AG08396 (cell line): Measurements from ENCODE around the gene GID8.

Experiments used
- DNase-seq: peaks from one replicate; pipeline ENCODE4 v3.0.0; 2012; ENCODE audit warnings: low spot score, mixed read lengths

The GID8 gene

DNA sequence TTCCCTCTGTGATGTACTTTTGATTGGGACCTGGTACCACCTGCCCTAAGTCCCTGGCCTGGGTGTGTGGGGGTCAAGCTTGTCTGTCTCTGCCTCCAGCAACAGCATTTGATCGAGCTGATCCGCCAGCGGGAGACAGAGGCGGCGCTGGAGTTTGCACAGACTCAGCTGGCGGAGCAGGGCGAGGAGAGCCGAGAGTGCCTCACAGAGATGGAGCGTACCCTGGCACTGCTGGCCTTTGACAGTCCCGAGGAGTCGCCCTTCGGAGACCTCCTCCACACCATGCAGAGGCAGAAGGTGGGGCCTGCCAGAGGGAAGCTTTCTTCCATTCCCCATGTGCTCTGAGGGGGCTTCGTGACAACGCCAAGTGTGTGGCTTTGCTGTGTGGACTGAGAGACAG lies 5.4 kb downstream of the GID8 start:
- no peak for DNase-seq

GRCh38 chr20:62944184-62944583 lies 6.2 kb downstream of the GID8 start:
- no peak for DNase-seq

DNA sequence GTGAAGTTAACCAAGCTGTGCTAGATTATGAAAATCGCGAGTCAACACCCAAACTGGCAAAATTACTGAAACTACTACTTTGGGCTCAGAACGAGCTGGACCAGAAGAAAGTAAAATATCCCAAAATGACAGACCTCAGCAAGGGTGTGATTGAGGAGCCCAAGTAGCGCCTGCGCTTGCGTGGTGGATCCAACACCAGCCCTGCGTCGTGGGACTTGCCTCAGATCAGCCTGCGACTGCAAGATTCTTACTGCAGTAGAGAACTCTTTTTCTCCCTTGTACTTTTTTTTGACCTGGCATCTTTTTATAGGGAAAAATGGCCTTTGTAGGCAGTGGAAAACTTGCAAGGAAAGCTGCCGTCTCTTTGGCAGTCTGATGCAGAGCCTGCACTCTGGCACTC lies 6.8 kb downstream of the GID8 start:
- DNase-seq: no peak

DNA sequence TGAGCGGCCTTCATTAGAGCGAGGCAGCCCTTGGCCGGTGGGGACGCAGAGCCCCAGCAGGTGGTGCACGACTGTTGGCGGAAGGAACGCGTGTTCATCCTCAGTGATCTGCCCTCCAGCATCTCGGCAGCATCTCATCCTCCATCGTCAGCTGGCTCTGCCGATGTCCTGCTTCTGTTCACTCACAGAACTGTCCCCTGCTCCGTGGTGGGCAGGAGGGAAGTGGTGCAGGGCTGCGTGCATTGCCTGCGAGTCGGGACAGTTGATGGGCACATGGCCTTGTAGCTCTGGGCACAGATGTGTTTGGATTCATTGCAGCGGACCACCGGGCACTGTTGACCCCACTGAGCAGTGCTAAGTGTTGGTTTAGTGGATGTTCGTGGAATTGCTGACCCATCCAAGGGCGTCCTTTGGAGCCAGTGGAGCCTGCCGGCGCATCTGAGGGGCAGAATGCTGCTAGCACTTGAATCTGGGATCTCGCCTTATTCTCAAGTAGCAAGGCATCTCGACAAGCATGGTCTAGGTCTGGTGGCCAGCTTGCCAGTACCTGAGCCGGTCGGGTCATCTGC lies 7.9 kb downstream of the GID8 start:
- DNase-seq: no peak

DNA sequence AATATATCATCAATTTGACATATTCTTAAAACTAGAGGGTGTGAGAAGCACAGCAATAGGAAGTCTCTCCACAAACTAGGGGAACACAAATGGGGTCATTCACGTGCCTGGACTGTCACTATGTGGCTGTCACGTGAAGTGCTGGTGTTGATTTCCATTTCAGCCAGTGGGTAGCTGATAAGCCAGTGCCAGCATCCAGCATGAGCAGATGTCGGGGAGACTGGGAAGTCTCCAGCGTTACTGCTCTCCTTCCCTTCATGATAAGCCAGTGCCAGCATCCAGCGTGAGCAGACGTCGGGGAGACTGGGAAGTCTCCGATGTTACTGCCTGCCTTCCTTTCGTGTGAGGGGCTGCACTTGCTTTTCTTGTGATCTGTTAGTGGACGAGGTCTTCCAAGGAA lies 9.0 kb downstream of the GID8 start:
- DNase-seq: no peak

DNA sequence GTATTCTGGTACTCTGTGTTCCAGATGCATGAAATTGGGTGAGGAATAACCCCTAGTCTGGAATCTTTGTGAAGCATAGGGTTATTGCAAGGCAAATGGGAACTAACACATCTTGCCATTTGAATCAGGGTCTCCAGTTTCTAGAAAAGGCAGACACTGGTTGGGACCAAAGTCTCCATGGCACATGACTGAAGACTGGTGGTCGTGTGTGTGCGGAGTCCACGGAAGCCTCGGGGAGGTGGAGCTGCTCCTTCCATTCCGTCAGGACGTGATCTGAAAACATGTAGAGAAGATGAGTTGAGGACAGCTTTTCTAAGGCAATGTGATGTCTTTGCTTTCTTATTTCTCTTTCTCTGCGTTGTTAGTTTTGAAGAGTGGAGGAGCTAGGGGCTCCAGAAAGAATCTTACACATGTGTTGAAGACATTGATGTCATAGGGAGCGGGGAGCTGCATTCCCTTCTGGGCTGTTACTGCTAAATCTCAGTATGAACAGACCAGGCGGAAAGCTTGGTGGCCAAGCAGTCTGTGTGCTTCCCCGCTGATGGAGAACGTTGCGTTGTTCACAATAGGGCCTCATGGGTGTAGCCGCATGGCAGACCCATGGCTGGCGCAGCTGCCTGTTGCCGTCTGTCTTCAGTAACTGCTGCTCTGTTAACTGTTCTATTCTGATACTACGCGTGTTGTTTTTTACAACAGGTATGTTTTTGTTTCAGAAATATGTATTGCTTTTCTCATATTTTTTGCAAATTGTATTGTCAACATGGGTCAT lies 9.8 kb downstream of the GID8 start:
- DNase-seq: no peak

- DNase-seq: no peak
Observed at GRCh38 chr20:62949153-62949821, 11.3 kb downstream of the GID8 start.

GRCh38 chr20:62949962-62950361 lies 12.0 kb downstream of the GID8 start:
- no peak for DNase-seq

GRCh38 chr20:62950741-62951140 lies 12.8 kb downstream of the GID8 start:
- DNase-seq: no peak

DNA sequence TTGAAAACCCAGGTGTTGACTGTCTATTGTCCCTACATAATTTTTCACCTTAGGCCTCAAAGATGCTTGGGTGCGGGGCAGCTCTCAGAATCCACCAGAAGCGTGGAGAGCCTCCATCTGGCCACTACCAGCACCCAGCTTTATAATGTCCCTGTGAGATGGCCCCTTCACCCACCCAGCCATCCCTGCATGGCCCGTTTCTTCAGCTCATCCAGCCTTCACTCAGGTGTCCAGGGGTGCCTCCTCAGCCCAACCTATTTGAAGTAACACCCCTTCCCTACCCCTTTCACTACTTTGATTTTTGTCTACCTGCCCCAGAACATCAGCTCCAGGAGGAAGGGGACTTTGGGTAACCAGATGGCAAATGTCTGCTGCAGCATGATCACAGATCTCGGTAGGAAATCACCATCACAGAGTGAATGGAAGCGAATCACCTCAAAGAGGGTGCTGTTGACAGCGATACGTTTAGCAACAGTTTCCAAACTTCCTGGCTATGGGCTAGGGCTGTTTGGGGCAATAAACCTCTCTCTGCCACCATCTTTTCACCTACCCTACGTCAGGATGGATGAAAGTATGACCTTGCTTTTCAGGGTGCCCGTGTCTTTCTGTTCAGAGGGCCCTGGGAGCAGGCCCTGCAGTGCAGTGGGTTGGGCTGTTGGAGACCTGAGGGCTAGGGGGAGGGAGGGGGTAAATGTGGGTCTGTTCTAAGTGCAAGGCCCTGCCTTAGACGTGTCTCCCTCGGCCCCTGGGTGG lies 13.4 kb downstream of the GID8 start:
- no peak for DNase-seq

- no peak for DNase-seq
Observed at GRCh38 chr20:62951896-62952372, 14.0 kb downstream of the GID8 start.

DNA sequence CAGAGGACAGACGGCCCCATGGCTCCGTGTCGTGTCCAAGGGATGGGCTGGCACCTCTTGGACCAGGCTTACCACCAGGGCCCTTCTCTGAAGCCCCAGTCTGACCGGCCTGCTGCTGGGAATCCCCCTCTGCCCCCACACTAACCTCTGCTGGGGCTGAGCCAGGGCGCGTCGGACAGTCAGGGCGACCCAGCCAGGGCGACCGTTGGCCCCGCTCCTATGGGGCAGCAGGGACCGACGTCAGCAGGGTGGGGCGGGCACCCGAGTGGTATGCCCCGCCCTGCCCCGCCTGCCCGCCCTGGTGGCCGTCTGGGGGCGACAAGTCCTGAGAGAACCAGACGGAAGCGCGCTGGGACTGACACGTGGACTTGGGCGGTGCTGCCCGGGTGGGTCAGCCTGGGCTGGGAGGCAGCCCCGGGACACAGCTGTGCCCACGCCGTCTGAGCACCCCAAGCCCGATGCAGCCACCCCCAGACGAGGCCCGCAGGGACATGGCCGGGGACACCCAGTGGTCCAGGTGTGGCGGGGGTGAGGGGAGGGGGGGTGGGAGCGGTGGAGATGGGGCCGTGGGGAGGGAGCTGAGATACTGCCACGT lies 14.5 kb downstream of the GID8 start, which contains the start of gene SLC17A9:
Gene SLC17A9, plus strand, starts transcription at position 337 of the 595 bp plus-strand sequence. Its CDS starts 122 bp downstream, at position 459.
- DNase-seq: peak; percentile 80

DNA sequence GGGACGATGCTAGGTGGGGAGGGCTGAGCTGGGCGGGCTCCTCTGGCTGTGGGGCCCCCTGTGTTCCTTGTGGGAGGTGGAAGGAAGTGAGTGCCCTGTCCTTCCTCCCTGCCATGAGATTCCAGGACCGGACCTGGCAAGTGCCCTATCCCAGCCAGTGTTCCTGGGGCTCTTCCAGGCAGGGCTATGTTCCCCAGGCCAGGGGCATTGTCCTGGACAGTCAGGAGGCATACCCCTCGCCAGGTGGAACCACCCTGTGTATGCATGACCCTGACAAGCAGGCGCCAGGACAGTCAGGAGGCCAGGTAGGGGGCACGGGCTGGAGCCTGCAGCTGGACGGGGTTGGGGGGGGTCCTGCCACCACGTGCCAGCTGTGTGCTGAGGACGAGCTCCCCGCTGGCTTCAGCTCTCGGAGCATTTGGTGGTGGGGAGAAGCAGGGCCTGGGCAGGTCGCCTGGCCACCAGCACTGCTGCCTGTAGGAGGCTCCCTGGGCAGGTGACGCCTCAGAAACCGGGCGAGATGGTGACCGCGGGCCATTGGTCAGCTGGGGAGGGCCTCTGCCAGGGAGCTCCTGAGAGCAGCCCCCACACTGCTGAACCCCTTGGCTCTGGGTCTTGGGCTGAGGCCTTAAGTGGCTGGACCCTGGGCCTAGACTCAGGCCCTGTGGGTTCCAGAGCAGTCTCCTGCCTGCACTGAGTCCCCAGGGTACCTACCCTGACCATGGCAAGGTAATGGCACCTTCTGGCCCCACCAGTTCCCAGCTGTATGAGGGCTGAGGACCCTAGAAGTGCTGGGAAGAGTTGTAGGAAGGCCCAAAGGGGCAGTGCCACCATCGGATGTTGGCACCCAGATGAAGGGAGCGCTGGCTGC lies 15.3 kb downstream of the GID8 start:
- no peak for DNase-seq

DNA sequence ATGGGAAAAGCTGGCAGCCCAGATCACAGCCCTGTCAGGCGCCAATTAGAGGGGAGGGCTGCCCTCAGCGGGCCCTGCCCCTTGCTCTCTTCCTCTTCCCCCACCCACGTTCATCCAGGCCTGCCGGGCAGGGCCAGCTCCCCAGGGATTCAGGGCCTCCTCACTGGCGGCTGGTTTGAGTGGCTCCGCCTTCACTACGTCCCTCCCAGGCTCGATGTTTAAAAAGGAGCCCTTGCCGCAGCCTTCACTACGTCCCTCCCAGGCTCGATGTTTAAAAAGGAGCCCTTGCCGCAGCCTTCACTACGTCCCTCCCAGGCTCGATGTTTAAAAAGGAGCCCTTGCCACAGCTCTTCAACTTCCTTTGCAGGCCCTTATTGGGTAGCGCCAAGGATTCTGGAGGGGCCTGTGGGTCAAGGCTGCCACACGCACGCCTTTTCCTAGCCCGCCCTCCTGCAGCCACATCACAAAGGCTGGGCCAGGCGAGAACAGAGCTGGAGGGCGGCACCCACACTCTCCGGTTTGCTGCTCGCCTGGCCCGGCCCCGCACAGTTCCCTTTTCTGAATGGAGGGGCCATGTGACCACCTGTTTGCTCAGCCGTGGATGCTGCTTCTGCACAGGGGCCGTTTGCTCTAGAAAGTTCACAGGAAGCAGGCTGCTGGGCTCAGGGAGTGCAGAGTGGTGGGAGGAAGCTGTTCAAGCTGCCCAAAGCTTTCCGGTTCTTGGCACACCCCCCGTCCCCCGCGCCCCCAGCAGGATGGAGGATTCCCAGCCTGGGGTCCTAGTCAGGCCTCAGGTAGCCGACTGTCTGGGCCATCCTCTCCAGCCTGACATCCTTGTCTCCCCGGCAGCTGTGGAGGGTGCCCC lies 16.1 kb downstream of the GID8 start:
- DNase-seq: peak; percentile 88

DNA sequence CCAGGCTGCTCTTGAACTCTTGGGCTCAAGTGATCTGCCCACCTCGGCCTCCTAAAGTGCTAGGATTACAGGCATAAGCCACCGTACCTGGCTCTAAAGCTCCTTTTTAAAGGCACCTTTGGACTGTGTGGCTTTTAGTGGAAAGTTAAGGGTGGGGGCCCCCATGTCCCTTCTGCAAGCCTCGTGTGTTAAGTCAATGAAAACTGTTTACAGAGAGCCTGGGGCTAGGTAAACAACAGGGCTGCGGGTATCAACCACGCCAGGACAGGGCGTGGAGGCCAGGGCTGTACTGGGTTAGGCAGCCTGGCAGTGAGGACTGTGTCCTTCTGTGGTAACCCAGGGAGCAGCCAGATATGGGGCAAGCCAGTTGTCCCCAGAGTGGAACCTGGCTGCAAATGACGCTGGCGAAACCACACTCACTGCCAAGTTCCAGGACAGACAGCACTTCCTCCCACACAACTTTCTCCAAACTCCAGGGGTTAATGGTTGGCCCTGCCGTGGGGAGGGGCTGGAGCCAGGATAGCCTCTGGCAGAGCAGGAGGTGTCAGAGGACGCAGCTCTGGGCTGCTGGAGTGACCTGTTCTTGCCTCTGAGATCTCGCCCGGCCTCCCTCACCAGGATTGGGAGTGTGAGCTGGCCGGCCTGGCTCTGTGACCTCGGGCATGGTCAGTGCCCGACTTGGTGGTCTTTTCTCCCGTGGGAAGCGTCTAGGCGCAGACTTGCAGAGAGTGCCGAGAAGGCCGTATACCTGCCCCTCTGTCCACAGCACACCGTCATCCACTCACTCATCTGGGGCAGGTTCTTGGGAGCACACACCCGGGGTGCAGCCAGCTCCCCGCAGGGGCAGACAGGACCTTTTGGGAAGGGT lies 17.8 kb downstream of the GID8 start:
- no peak for DNase-seq

DNA sequence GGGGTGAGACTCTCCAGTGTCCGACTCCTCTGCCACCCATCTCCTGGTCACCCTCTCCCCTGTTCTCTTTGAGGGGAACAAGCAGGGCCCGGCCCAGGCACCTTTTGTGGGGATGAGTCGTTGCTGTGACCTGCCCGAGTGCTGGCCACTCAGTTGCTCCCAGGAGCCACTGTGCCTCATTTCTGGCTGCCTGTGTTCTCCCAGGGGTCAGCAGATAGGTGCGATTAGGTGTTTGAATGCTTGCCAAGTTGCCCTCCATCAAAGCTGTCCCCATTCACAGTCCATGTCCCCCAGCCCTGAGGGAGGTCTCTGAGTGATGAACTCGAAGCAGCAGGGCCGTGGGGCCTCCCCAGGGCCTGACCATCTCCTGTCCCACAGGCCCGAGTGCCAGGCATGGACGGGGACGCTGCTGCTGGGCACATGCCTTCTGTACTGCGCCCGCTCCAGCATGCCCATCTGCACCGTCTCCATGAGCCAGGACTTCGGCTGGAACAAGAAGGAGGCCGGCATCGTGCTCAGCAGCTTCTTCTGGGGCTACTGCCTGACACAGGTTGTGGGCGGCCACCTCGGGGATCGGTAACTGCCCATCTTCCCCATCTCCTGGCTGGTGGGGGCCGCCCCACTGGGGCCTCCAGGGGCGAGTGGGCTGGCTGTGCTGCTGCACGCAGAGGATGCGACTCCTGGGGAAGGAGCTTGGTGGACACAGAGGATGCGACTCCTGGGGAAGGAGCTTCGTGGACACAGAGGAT lies 18.6 kb downstream of the GID8 start:
- DNase-seq: no peak

GRCh38 chr20:62957136-62958117 lies 19.5 kb downstream of the GID8 start:
- no peak for DNase-seq
